Mesenchymal stem cell (in vitro differentiated cells and primary cell): ENCODE results near the gene IL2RA.
"Not testable (repeated sequence)": the region's sequence is repeated elsewhere in the genome, so short reads cannot be mapped to it uniquely, and the experiment has no call there.

Experiments used
- DNase-seq: peaks from one replicate; pipeline ENCODE4 v3.0.0-alpha.2; 2013
- H2AFZ ChIP-seq: one replicate; pipeline ENCODE4 v1.6.1; 2013; ENCODE audit warnings: low read depth, mild to moderate bottlenecking, control low read depth, inconsistent platforms, low read length, moderate library complexity
- H2AK5ac ChIP-seq: 2 replicates; pipeline ENCODE4 v1.6.1; 2013; ENCODE audit warnings: low read length, moderate library complexity, mild to moderate bottlenecking, inconsistent platforms; ENCODE audit not compliant: severe bottlenecking
- H2BK120ac ChIP-seq: one replicate; pipeline ENCODE4 v1.6.1; 2013; ENCODE audit warnings: low read depth, mild to moderate bottlenecking, inconsistent platforms, low read length, moderate library complexity
- H2BK12ac ChIP-seq, 2 experiments: one replicate each; pipeline ENCODE4 v1.6.1; 2013; ENCODE audit warnings: inconsistent platforms in 2 of 2, low read length in 2 of 2, mild to moderate bottlenecking in 2 of 2, moderate library complexity in 2 of 2, control low read depth in 1 of 2
- H2BK15ac ChIP-seq: one replicate; pipeline ENCODE4 v1.6.1; 2013; ENCODE audit warnings: mild to moderate bottlenecking, low read depth, inconsistent platforms; ENCODE audit not compliant: poor library complexity, severe bottlenecking
- H2BK5ac ChIP-seq: 2 replicates; pipeline ENCODE4 v1.6.1; 2013; ENCODE audit warnings: low read depth, mild to moderate bottlenecking, low read length, control low read depth, inconsistent platforms; ENCODE audit not compliant: poor library complexity, severe bottlenecking
- H3K14ac ChIP-seq, 2 experiments: one replicate each; pipeline ENCODE4 v1.6.1; 2013; ENCODE audit warnings: inconsistent platforms in 2 of 2, low read length in 2 of 2, control low read depth in 1 of 2, mild to moderate bottlenecking in 1 of 2, moderate library complexity in 1 of 2
- H3K18ac ChIP-seq, 2 experiments: one replicate each; pipeline ENCODE4 v1.6.1; 2013; ENCODE audit warnings: inconsistent platforms in 2 of 2, low read length in 2 of 2, control low read depth in 1 of 2, low read depth in 1 of 2, mild to moderate bottlenecking in 1 of 2
- H3K23ac ChIP-seq, 2 experiments: one replicate each; pipeline ENCODE4 v1.6.1; 2013; ENCODE audit warnings: inconsistent platforms in 2 of 2, low read length in 2 of 2, mild to moderate bottlenecking in 2 of 2, moderate library complexity in 2 of 2, control low read depth in 1 of 2
- H3K27ac ChIP-seq: 2 replicates; pipeline ENCODE4 v1.5.1; 2013; ENCODE audit warnings: mild to moderate bottlenecking, moderate library complexity, low read length, control low read depth, inconsistent platforms; ENCODE audit not compliant: poor library complexity, severe bottlenecking
- H3K27me3 ChIP-seq, 2 experiments: 2 replicates each; pipeline versions ENCODE4 v1.6.1 to v1.7.0; 2013; ENCODE audit warnings: low read length in 2 of 2, mild to moderate bottlenecking in 2 of 2, moderate library complexity in 2 of 2, control low read depth in 1 of 2, inconsistent platforms in 1 of 2; ENCODE audit not compliant: control insufficient read depth in 1 of 2, insufficient read depth in 1 of 2
- H3K36me3 ChIP-seq, 2 experiments: 2 replicates each; pipeline versions ENCODE4 v1.6.1 to v1.7.0; 2013; ENCODE audit warnings: low read length in 2 of 2, control low read depth in 1 of 2, inconsistent platforms in 1 of 2, low read depth in 1 of 2, mild to moderate bottlenecking in 1 of 2; ENCODE audit not compliant: insufficient read depth in 2 of 2, control insufficient read depth in 1 of 2
- H3K4ac ChIP-seq, 2 experiments: one replicate each; pipeline ENCODE4 v1.6.1; 2013; ENCODE audit warnings: inconsistent platforms in 2 of 2, low read length in 2 of 2, mild to moderate bottlenecking in 2 of 2, moderate library complexity in 2 of 2, control low read depth in 1 of 2, low read depth in 1 of 2
- H3K4me1 ChIP-seq: 2 replicates; pipeline ENCODE4 v1.6.1; 2013; ENCODE audit warnings: low read depth, low read length, control low read depth; ENCODE audit not compliant: control insufficient read depth, insufficient read depth
- H3K4me2 ChIP-seq: 2 replicates; pipeline ENCODE4 v1.6.1; 2013; ENCODE audit warnings: low read length, mild to moderate bottlenecking, inconsistent platforms; ENCODE audit not compliant: poor library complexity, severe bottlenecking
- H3K4me3 ChIP-seq, 2 experiments: 2 replicates each; pipeline versions ENCODE4 v1.5.1 to v1.7.0; 2013; ENCODE audit warnings: low read length in 2 of 2, mild to moderate bottlenecking in 2 of 2, control low read depth in 1 of 2, low read depth in 1 of 2; ENCODE audit not compliant: insufficient read depth in 1 of 2
- H3K79me1 ChIP-seq: replicated peaks from 2 replicates; pipeline ENCODE4 v1.6.1; 2013; ENCODE audit warnings: mild to moderate bottlenecking, control low read depth, low read length, inconsistent platforms; ENCODE audit not compliant: poor library complexity, severe bottlenecking
- H3K9ac ChIP-seq: 2 replicates; pipeline ENCODE4 v1.7.0; 2013; ENCODE audit warnings: mild to moderate bottlenecking, low read length, moderate library complexity
- H3K9me3 ChIP-seq: 2 replicates; pipeline ENCODE4 v1.7.0; 2013; ENCODE audit warnings: mild to moderate bottlenecking, low read length; ENCODE audit not compliant: control insufficient read depth
- H4K8ac ChIP-seq: one replicate; pipeline ENCODE4 v1.6.1; 2013; ENCODE audit warnings: inconsistent platforms, mild to moderate bottlenecking, low read length, moderate library complexity
- H4K91ac ChIP-seq: one replicate; pipeline ENCODE4 v1.6.1; 2013; ENCODE audit warnings: mild to moderate bottlenecking, low read length, inconsistent platforms
- WGBS: methylation state at CpG from one replicate; pipeline ENCODE4 v1.1.7; 2013; ENCODE audit warnings: mixed read lengths; 5-methylcytosine and 5-hydroxymethylcytosine counted together

Gene IL2RA

GRCh38 chr10:6067457-6067856 is 5.3 kb upstream of the IL2RA start:
- Histone ChIP-seq H3K18ac (no peak overlapping the region), H3K9ac (no peak overlapping the region), H3K14ac (no peak overlapping the region), H4K91ac (no peak overlapping the region), H2BK15ac (no peak overlapping the region), H2AK5ac (no peak overlapping the region), H2BK120ac (no peak overlapping the region), H2AFZ (no peak overlapping the region), H3K79me1 (no peaks in the 10 kb centered on the region), H3K9me3 (no peaks in the 10 kb centered on the region), H3K4me3 (no peak overlapping the region), H3K4me2 (no peak overlapping the region), H3K27me3 (peaks cover 13 to 28% of the 10 kb centered on the region in 2 experiments), H2BK12ac (no peak overlapping the region), H3K4me1 (no peaks in the 10 kb centered on the region), H3K23ac (no peak overlapping the region), H4K8ac (no peak overlapping the region), H3K27ac (no peak overlapping the region), H2BK5ac (no peak overlapping the region), H3K4ac (no peak overlapping the region), H3K36me3 (no peaks in the 10 kb centered on the region)
- no peak for DNase-seq
- WGBS, result 83% methylated on average over 4 of the region's 4 CpGs

GRCh38 chr10:6065835-6066234 is 3.7 kb upstream of the IL2RA start:
- no peaks in the 10 kb centered on the region for H3K9me3 ChIP-seq
- H2BK5ac ChIP-seq, result no peak overlapping the region
- no peaks in the 10 kb centered on the region for H3K36me3 ChIP-seq
- H4K8ac ChIP-seq, result no peak overlapping the region
- no peak overlapping the region for H3K14ac ChIP-seq
- no peak overlapping the region for H2BK120ac ChIP-seq
- no peak overlapping the region for H3K18ac ChIP-seq
- no peak overlapping the region for H3K4ac ChIP-seq
- no peak overlapping the region for H2BK15ac ChIP-seq
- H3K27ac ChIP-seq, result no peak overlapping the region
- no peak overlapping the region for H2AFZ ChIP-seq
- H3K79me1 ChIP-seq, result no peaks in the 10 kb centered on the region
- no peak overlapping the region for H3K4me2 ChIP-seq
- peaks cover 4 to 34% of the 10 kb centered on the region in 2 experiments for H3K27me3 ChIP-seq
- H2BK12ac ChIP-seq, result no peak overlapping the region
- H3K23ac ChIP-seq, result no peak overlapping the region
- H3K4me3 ChIP-seq, result no peak overlapping the region
- WGBS, result 89% methylated on average over 3 of the region's 4 CpGs
- DNase-seq, result no peak
- H3K4me1 ChIP-seq, result no peaks in the 10 kb centered on the region
- H4K91ac ChIP-seq, result no peak overlapping the region
- no peak overlapping the region for H3K9ac ChIP-seq
- H2AK5ac ChIP-seq, result no peak overlapping the region

GRCh38 chr10:6065406-6065805 is 3.2 kb upstream of the IL2RA start:
- no peak overlapping the region for H3K27ac ChIP-seq
- no peak overlapping the region for H2BK5ac ChIP-seq
- no peak overlapping the region for H4K8ac ChIP-seq
- H2AK5ac ChIP-seq, result no peak overlapping the region
- H2BK120ac ChIP-seq, result no peak overlapping the region
- H3K27me3 ChIP-seq, result peaks cover 0 to 34% of the 10 kb centered on the region in 2 experiments
- H3K79me1 ChIP-seq, result no peaks in the 10 kb centered on the region
- no peak overlapping the region for H3K23ac ChIP-seq
- no peak overlapping the region for H3K4ac ChIP-seq
- no peaks in the 10 kb centered on the region for H3K9me3 ChIP-seq
- no peak for DNase-seq
- H3K36me3 ChIP-seq, result no peaks in the 10 kb centered on the region
- H3K14ac ChIP-seq, result no peak overlapping the region
- no peak overlapping the region for H3K4me3 ChIP-seq
- no peak overlapping the region for H2AFZ ChIP-seq
- H3K4me2 ChIP-seq, result no peak overlapping the region
- H4K91ac ChIP-seq, result no peak overlapping the region
- no peak overlapping the region for H2BK15ac ChIP-seq
- H3K4me1 ChIP-seq, result no peaks in the 10 kb centered on the region
- WGBS, result 87% methylated on average over 2 of the region's 3 CpGs
- no peak overlapping the region for H3K18ac ChIP-seq
- no peak overlapping the region for H2BK12ac ChIP-seq
- no peak overlapping the region for H3K9ac ChIP-seq

- not testable (repeated sequence) for H2BK120ac ChIP-seq, H3K9ac ChIP-seq, H2BK15ac ChIP-seq, H3K14ac ChIP-seq, H3K79me1 ChIP-seq, H3K36me3 ChIP-seq, H3K4me1 ChIP-seq, DNase-seq, H4K91ac ChIP-seq, H4K8ac ChIP-seq, H3K4me2 ChIP-seq, H3K27ac ChIP-seq, H2AFZ ChIP-seq, H2BK5ac ChIP-seq, H3K4me3 ChIP-seq, H3K9me3 ChIP-seq, H2AK5ac ChIP-seq, H3K23ac ChIP-seq, H3K4ac ChIP-seq, H2BK12ac ChIP-seq, H3K18ac ChIP-seq
- peaks cover 0 to 41% of the 10 kb centered on the region in 2 experiments for H3K27me3 ChIP-seq
- WGBS, result 82% methylated on average over 2 of the region's 3 CpGs
These were observed 2.6 kb upstream of the IL2RA start for GRCh38 chr10:6064726-6065125.
